Neuronal stem cell (in vitro differentiated cells): ENCODE data around the gene CCDC15.

ENCODE experiments used
- DNase-seq: peaks from one replicate; pipeline ENCODE4 v3.0.0-alpha.2; 2013; ENCODE audit warnings: low spot score
- H2AFZ ChIP-seq: one replicate; pipeline ENCODE4 v1.6.1; 2013; ENCODE audit warnings: mild to moderate bottlenecking, low read length, inconsistent platforms
- H2AK5ac ChIP-seq: 2 replicates; pipeline ENCODE4 v1.6.1; 2013; ENCODE audit warnings: low read depth, mild to moderate bottlenecking, inconsistent platforms, low read length, moderate library complexity, mixed read lengths
- H2BK120ac ChIP-seq: 2 replicates; pipeline ENCODE4 v1.6.1; 2013; ENCODE audit warnings: low read depth, mild to moderate bottlenecking, inconsistent platforms, low read length, moderate library complexity, mixed read lengths
- H2BK12ac ChIP-seq: one replicate; pipeline ENCODE4 v1.6.1; 2013; ENCODE audit warnings: low read length, inconsistent platforms
- H2BK15ac ChIP-seq: 2 replicates; pipeline ENCODE4 v1.6.1; 2013; ENCODE audit warnings: mild to moderate bottlenecking, low read length, inconsistent platforms, mixed read lengths
- H2BK5ac ChIP-seq: one replicate; pipeline ENCODE4 v1.6.1; 2013; ENCODE audit warnings: inconsistent platforms, mild to moderate bottlenecking, low read length, moderate library complexity
- H3K14ac ChIP-seq: one replicate; pipeline ENCODE4 v1.6.1; 2013; ENCODE audit warnings: low read length, inconsistent platforms
- H3K18ac ChIP-seq: 2 replicates; pipeline ENCODE4 v1.6.1; 2013; ENCODE audit warnings: low read length, inconsistent platforms
- H3K23ac ChIP-seq: 2 replicates; pipeline ENCODE4 v1.6.1; 2013; ENCODE audit warnings: low read depth, mild to moderate bottlenecking, mixed read lengths, low read length, inconsistent platforms; ENCODE audit not compliant: poor library complexity
- H3K27ac ChIP-seq: replicated peaks from 3 replicates; pipeline ENCODE4 v1.5.1; 2013; ENCODE audit warnings: low read length, inconsistent platforms
- H3K27me3 ChIP-seq, 3 experiments: 2 replicates each; pipeline ENCODE4 v1.6.1; 2013; ENCODE audit warnings: low read length in 3 of 3, mild to moderate bottlenecking in 2 of 3, inconsistent platforms in 1 of 3, low read depth in 1 of 3, mixed read lengths in 1 of 3, moderate library complexity in 1 of 3; ENCODE audit not compliant: control insufficient read depth in 3 of 3, insufficient read depth in 3 of 3
- H3K36me3 ChIP-seq, 2 donors: replicated peaks in 1 of 2; 2 replicates each; pipeline ENCODE4 v1.6.1; 2013; ENCODE audit warnings: low read length in 2 of 2; ENCODE audit not compliant: control insufficient read depth in 2 of 2, insufficient read depth in 2 of 2
- H3K4ac ChIP-seq: 2 replicates; pipeline ENCODE4 v1.6.1; 2013; ENCODE audit warnings: inconsistent platforms, mild to moderate bottlenecking, low read length, moderate library complexity
- H3K4me1 ChIP-seq, 2 donors: 1 replicate in 1 of 2; 2 replicates in 1 of 2; pipeline ENCODE4 v1.6.1; 2013; ENCODE audit warnings: low read length in 2 of 2, low read depth in 1 of 2; ENCODE audit not compliant: control insufficient read depth in 2 of 2, insufficient read depth in 1 of 2
- H3K4me2 ChIP-seq: one replicate; pipeline ENCODE4 v1.6.1; 2013; ENCODE audit warnings: mild to moderate bottlenecking, low read length, inconsistent platforms; ENCODE audit not compliant: insufficient read depth, poor library complexity, severe bottlenecking
- H3K4me3 ChIP-seq, 2 donors: 2 replicates each; pipeline ENCODE4 v1.5.1; 2013; ENCODE audit warnings: low read length in 2 of 2, mild to moderate bottlenecking in 2 of 2, inconsistent platforms in 1 of 2, moderate library complexity in 1 of 2
- H3K79me1 ChIP-seq: one replicate; pipeline ENCODE4 v1.6.1; 2013; ENCODE audit warnings: low read depth, mild to moderate bottlenecking, inconsistent platforms, low read length, moderate library complexity
- H3K9ac ChIP-seq: one replicate; pipeline ENCODE4 v1.6.1; 2013; ENCODE audit warnings: mild to moderate bottlenecking, low read depth, low read length, inconsistent platforms; ENCODE audit not compliant: poor library complexity
- H3K9me3 ChIP-seq, 2 donors: replicated peaks in 1 of 2; 2 replicates each; pipeline versions ENCODE3 to v1.6.1; 2013; ENCODE audit warnings: low read length in 2 of 2, mild to moderate bottlenecking in 2 of 2, inconsistent platforms in 1 of 2, low read depth in 1 of 2, mixed read lengths in 1 of 2, moderate library complexity in 1 of 2; ENCODE audit not compliant: control insufficient read depth in 2 of 2, insufficient read depth in 1 of 2
- H4K8ac ChIP-seq: one replicate; pipeline ENCODE4 v1.6.1; 2013; ENCODE audit warnings: low read depth, mild to moderate bottlenecking, inconsistent platforms, low read length, moderate library complexity
- H4K91ac ChIP-seq: one replicate; pipeline ENCODE4 v1.6.1; 2013; ENCODE audit warnings: low read length, low read depth, mild to moderate bottlenecking, inconsistent platforms; ENCODE audit not compliant: poor library complexity
- WGBS, 2 donors: extraction: QIAGEN DNeasy Blood & Tissue Kit; methylation state at CpG; one replicate each; pipeline ENCODE4 v1.1.7; 2013; ENCODE audit warnings: missing lambda C conversion rate in 2 of 2, mixed read lengths in 1 of 2; ENCODE audit not compliant: insufficient read length in 2 of 2, insufficient replicate concordance in 1 of 2; ENCODE audit errors: extremely low coverage in 2 of 2; 5-methylcytosine and 5-hydroxymethylcytosine counted together

CCDC15 gene

GRCh38 chr11:124945826-124946225, 8.2 kb upstream of the CCDC15 start:
- no peak overlapping the region for H2AFZ ChIP-seq
- H4K91ac ChIP-seq = no peak overlapping the region
- no peak overlapping the region for H3K23ac ChIP-seq
- H3K4me3 ChIP-seq = no peak overlapping the region
- H3K18ac ChIP-seq = no peak overlapping the region
- H2BK12ac ChIP-seq = no peak overlapping the region
- no peaks in the 10 kb centered on the region for H3K79me1 ChIP-seq
- H3K14ac ChIP-seq = no peak overlapping the region
- H3K27me3 ChIP-seq = no peaks in the 10 kb centered on the region
- H3K4me1 ChIP-seq = peaks cover 6 to 11% of the 10 kb centered on the region in 2 donors
- H3K4ac ChIP-seq = no peak overlapping the region
- no peak overlapping the region for H3K9ac ChIP-seq
- no CpG with 5 or more reads among the region's 6 CpGs for WGBS, 2 donors
- H3K27ac ChIP-seq = no peak overlapping the region
- no peak overlapping the region for H3K4me2 ChIP-seq
- H3K9me3 ChIP-seq = no peaks in the 10 kb centered on the region
- H3K36me3 ChIP-seq = no peaks in the 10 kb centered on the region
- H2BK15ac ChIP-seq = no peak overlapping the region
- H2BK120ac ChIP-seq = no peak overlapping the region
- DNase-seq = no peak
- H2AK5ac ChIP-seq = no peak overlapping the region
- H2BK5ac ChIP-seq = no peak overlapping the region
- H4K8ac ChIP-seq = no peak overlapping the region

- H2BK120ac ChIP-seq = no peak overlapping the region
- H2BK12ac ChIP-seq = no peak overlapping the region
- no peak for DNase-seq
- no peak overlapping the region for H4K8ac ChIP-seq
- H2AK5ac ChIP-seq = no peak overlapping the region
- H3K18ac ChIP-seq = no peak overlapping the region
- no peak overlapping the region for H3K4me2 ChIP-seq
- H3K4ac ChIP-seq = no peak overlapping the region
- H3K14ac ChIP-seq = no peak overlapping the region
- H2BK5ac ChIP-seq = no peak overlapping the region
- H3K9me3 ChIP-seq = no peaks in the 10 kb centered on the region
- no peak overlapping the region for H3K27ac ChIP-seq
- H2BK15ac ChIP-seq = no peak overlapping the region
- peaks cover 6 to 11% of the 10 kb centered on the region in 2 donors for H3K4me1 ChIP-seq
- no peaks in the 10 kb centered on the region for H3K79me1 ChIP-seq
- no peak overlapping the region for H2AFZ ChIP-seq
- H3K9ac ChIP-seq = no peak overlapping the region
- no peaks in the 10 kb centered on the region for H3K36me3 ChIP-seq
- no peak overlapping the region for H3K23ac ChIP-seq
- no CpG with 5 or more reads among the region's 2 CpGs for WGBS, 2 donors
- H3K4me3 ChIP-seq = no peak overlapping the region
- no peaks in the 10 kb centered on the region for H3K27me3 ChIP-seq
- H4K91ac ChIP-seq = no peak overlapping the region
Measured at GRCh38 chr11:124946735-124947141, 7.3 kb upstream of the CCDC15 start.

- no peak overlapping the region for H2BK15ac ChIP-seq
Measured at GRCh38 chr11:124950601-124951330, 3.2 kb upstream of the CCDC15 start.

GRCh38 chr11:124951341-124951740, 2.7 kb upstream of the CCDC15 start:
- Histone ChIP-seq H3K36me3 (no peaks in the 10 kb centered on the region), H3K14ac (no peak overlapping the region), H3K9ac (no peak overlapping the region), H4K8ac (no peak overlapping the region), H2BK120ac (no peak overlapping the region), H3K18ac (no peak overlapping the region), H3K23ac (no peak overlapping the region), H3K79me1 (no peaks in the 10 kb centered on the region), H2AFZ (no peak overlapping the region), H2BK12ac (no peak overlapping the region), H2BK5ac (no peak overlapping the region), H3K4me1 (peaks cover 5% of the 10 kb centered on the region in 2 donors), H3K9me3 (no peaks in the 10 kb centered on the region), H3K27ac (no peak overlapping the region), H3K4me3 (no peak overlapping the region), H4K91ac (no peak overlapping the region), H3K4me2 (no peak overlapping the region), H2AK5ac (no peak overlapping the region), H3K4ac (no peak overlapping the region), H2BK15ac (no peak overlapping the region), H3K27me3 (no peaks in the 10 kb centered on the region)
- whole genome bisulfite sequencing, 2 donors = no CpG with 5 or more reads among the region's 3 CpGs
- no peak for DNase-seq

More at GRCh38 chr11:124950601-124951330, 3.2 kb upstream of the CCDC15 start:
- H4K8ac ChIP-seq = no peak overlapping the region
- DNase-seq = no peak
- no peak overlapping the region for H3K27ac ChIP-seq
- H3K9me3 ChIP-seq = no peaks in the 10 kb centered on the region
- H2AK5ac ChIP-seq = no peak overlapping the region
- H2BK5ac ChIP-seq = no peak overlapping the region
- H3K27me3 ChIP-seq = no peaks in the 10 kb centered on the region
- no peak overlapping the region for H3K14ac ChIP-seq
- H4K91ac ChIP-seq = no peak overlapping the region
- H3K36me3 ChIP-seq = no peaks in the 10 kb centered on the region
- no peak overlapping the region for H3K4me3 ChIP-seq
- H2AFZ ChIP-seq = no peak overlapping the region
- no peak overlapping the region for H3K9ac ChIP-seq
- H2BK12ac ChIP-seq = no peak overlapping the region
- H2BK120ac ChIP-seq = no peak overlapping the region
- no peaks in the 10 kb centered on the region for H3K79me1 ChIP-seq
- H3K4me1 ChIP-seq = peaks cover 5% of the 10 kb centered on the region in 2 donors
- no peak overlapping the region for H3K4ac ChIP-seq
- no peak overlapping the region for H3K18ac ChIP-seq
- H3K4me2 ChIP-seq = no peak overlapping the region
- no peak overlapping the region for H3K23ac ChIP-seq
